Activated CD8-positive, alpha-beta T cell treated with anti-CD3 and anti-CD28 coated beads for 36 hours (primary cell): ENCODE results near the gene NPC1. TPM values are rescaled to one million over a fixed set of nuclear protein-coding genes. Genes with fewer than 3 reads are reported as not detected.
A peak's percentile ranks its signal among the peaks of the same experiment; 100 is the strongest.

Source experiments
- ATAC-seq: fragments of 200-7000 bp; cut with Tn5 transposase; one replicate; pipeline ENCODE4 v1.10.0; 2021; ENCODE audit warnings: mild to moderate bottlenecking, moderate library complexity
- CTCF ChIA-PET: fragments of 350-600 bp; sonication (Branson Sonifier 250); formaldehyde crosslinking; loops from one replicate; lab custom pipeline; 2021; ENCODE audit warnings: antibody characterized with exemption; lab: Charles Lee
- POLR2A ChIA-PET: fragments of 350-600 bp; sonication (Branson Sonifier 250); formaldehyde crosslinking; loops from one replicate; lab custom pipeline; 2021; ENCODE audit warnings: antibody characterized with exemption; lab: Charles Lee
- DNase-seq: peaks from one replicate; pipeline ENCODE4 v3.0.0-alpha.2; 2020
- H3K27ac Mint-ChIP-seq: one replicate; pipeline ENCODE4 v1.8.0; 2021; ENCODE audit warnings: mild to moderate bottlenecking, mixed read lengths
- H3K27me3 Mint-ChIP-seq: one replicate; pipeline ENCODE4 v1.8.0; 2021; ENCODE audit warnings: mixed read lengths
- H3K36me3 Mint-ChIP-seq: one replicate; pipeline ENCODE4 v1.8.0; 2021; ENCODE audit warnings: low read depth, mixed read lengths
- H3K4me1 Mint-ChIP-seq: one replicate; pipeline ENCODE4 v1.8.0; 2021; ENCODE audit warnings: low read depth, mixed read lengths
- H3K4me3 Mint-ChIP-seq: one replicate; pipeline ENCODE4 v1.8.0; 2021; ENCODE audit warnings: mild to moderate bottlenecking, moderate library complexity, mixed read lengths
- H3K9me3 Mint-ChIP-seq: one replicate; pipeline ENCODE4 v1.8.0; 2021; ENCODE audit warnings: mixed read lengths
- CTCF ChIP-seq: fragments of 200-600 bp; IDR thresholded peaks from one replicate; pipeline ENCODE4 v1.8.0; 2022; ENCODE audit warnings: antibody characterized with exemption, mild to moderate bottlenecking
- intact Hi-C: fragments of 100-400 bp; cut with micrococcal nuclease; formaldehyde crosslinking; loops from one replicate; pipeline ENCODE4 v1.10.0; 2022
- total RNA-seq, 2 experiments: library from RNA; stranded (reverse); gene quantifications; one replicate each; pipeline ENCODE4 v1.2.3, GENCODE V29; 2021

The NPC1 gene
- total RNA-seq, 2 experiments from 2014 or later = 21.5 to 22.9 TPM

- H3K9me3 Mint-ChIP-seq = no peaks in the 10 kb centered on the region
- no peak for TF ChIP-seq CTCF
- intact Hi-C loops = no loop called here
- DNase-seq = no peak
- H3K4me1 Mint-ChIP-seq = peaks cover 8% of the 10 kb centered on the region
- no peak overlapping the region for H3K4me3 Mint-ChIP-seq
- no peak for ATAC-seq
- peak overlapping the region; percentile 5 for H3K27ac Mint-ChIP-seq
- POLR2A ChIA-PET = no interaction called here
- peaks cover 49% of the 10 kb centered on the region for H3K36me3 Mint-ChIP-seq
- H3K27me3 Mint-ChIP-seq = no peaks in the 10 kb centered on the region
- CTCF ChIA-PET = no interaction called here
Observed at GRCh38 chr18:23532848-23533247, 53.5 kb downstream of the NPC1 start.

- no peak for TF ChIP-seq CTCF
- ChIA-PET POLR2A (interaction anchor here (0.7 kb wide), 1 partner anchor 61 kb away, joined by 3 read pairs; no protein-coding TSS in a partner anchor), CTCF (interaction anchor here (1.0 kb wide), 1 partner anchor 16 kb away, joined by 3 read pairs; no protein-coding TSS in a partner anchor)
- ATAC-seq = no peak
- intact Hi-C loops = no loop called here
- Mint-ChIP-seq H3K27me3 (no peaks in the 10 kb centered on the region), H3K36me3 (peaks cover 45% of the 10 kb centered on the region), H3K9me3 (no peaks in the 10 kb centered on the region), H3K4me1 (peaks cover 8% of the 10 kb centered on the region), H3K4me3 (no peak overlapping the region), H3K27ac (peak overlapping the region; percentile 35)
- DNase-seq = no peak
Observed at GRCh38 chr18:23531912-23532311, 54.4 kb downstream of the NPC1 start.

- ChIA-PET CTCF (interaction anchor here (0.8 to 2.0 kb wide), 2 partner anchors 14 to 31 kb away, joined by 3 to 7 read pairs; no protein-coding TSS in a partner anchor), POLR2A (interaction anchor here (1.0 kb wide), 1 partner anchor 14 kb away, joined by 4 read pairs; no protein-coding TSS in a partner anchor)
- Mint-ChIP-seq H3K36me3 (peaks cover 41% of the 10 kb centered on the region), H3K9me3 (no peaks in the 10 kb centered on the region), H3K4me1 (peaks cover 8% of the 10 kb centered on the region), H3K27me3 (no peaks in the 10 kb centered on the region), H3K4me3 (no peak overlapping the region), H3K27ac (peak overlapping the region; percentile 56)
- no peak for DNase-seq
- intact Hi-C loops = no loop called here
- TF ChIP-seq CTCF = no peak
- no peak for ATAC-seq
Observed at GRCh38 chr18:23530195-23530594, 56.1 kb downstream of the NPC1 start.

DNA sequence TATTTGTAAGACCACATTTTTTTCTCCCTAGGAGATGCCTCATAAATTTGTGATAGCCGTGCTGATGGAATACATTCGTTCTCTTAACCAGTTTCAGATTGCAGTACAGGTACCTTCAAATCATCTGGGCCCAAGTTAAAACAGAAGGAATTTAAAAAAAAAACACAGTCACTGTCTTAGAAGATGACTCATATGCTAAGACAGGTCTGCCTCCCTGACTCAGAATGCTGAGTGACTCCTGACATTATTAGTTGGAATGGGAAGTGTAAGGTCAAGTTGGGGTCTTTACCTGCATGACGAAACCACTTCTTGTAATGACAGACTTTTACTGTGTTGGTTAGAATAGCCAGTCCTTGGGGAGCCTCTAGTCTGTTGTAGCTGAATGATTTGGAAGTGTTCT lies 56.7 kb downstream of the NPC1 start:
- Mint-ChIP-seq H3K36me3 (peaks cover 38% of the 10 kb centered on the region), H3K27ac (peak overlapping the region; percentile 56), H3K4me1 (peaks cover 8% of the 10 kb centered on the region), H3K27me3 (no peaks in the 10 kb centered on the region), H3K9me3 (no peaks in the 10 kb centered on the region), H3K4me3 (no peak overlapping the region)
- TF ChIP-seq CTCF = no peak
- DNase-seq (no peak), ATAC-seq (peak; percentile 78)
- ChIA-PET CTCF (interaction anchor here (2.0 kb wide), 1 partner anchor 13 kb away, joined by 7 read pairs; no protein-coding TSS in a partner anchor), POLR2A (interaction anchor here (1.0 kb wide), 1 partner anchor 13 kb away, joined by 4 read pairs; no protein-coding TSS in a partner anchor)
- intact Hi-C loops = no loop called here

DNA sequence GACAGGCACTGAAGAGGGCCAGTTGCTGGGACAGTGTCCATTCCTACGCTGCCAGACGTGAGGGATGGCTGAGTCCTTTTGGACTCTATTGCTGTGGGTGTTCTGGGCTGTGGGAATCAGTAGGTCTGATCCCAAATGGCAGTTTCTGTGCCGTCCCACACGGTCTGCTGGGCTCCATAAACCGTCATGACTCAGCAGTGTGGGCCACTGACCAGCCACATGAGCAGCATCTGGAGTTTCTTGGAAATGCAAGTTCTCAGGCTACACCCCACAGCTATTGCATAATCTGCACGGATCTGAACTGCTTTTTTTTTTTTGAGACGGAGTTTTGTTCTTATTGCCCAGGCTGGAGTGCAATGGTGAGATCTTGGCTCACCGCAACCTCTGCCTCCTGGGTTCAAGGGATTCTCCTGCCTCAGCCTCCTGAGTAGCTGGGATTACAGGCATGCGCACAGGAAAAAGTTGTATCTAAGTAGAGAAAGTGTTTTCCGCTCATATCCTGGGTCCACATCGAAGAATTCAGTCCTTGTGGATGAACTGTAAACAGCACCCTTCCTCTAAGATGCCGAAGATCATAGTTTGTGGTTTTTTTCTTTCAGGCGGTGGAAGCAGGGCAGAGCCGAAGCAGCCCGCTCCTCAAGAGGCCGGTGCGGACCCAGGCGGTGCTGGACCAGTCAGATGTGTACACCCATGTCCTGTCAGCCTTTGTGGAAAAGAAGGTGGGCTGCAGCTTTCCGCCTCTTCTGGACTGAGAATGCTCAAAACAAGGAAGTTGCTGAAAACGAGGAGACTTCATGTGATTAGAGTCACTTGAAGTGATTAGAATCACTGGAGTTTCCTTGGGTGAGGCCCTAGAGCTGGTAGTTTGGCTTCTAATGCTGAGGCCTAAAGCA lies 57.5 kb downstream of the NPC1 start:
- Mint-ChIP-seq H3K27me3 (no peaks in the 10 kb centered on the region), H3K27ac (peak overlapping the region; percentile 56), H3K36me3 (peaks cover 41% of the 10 kb centered on the region), H3K4me1 (peaks cover 9% of the 10 kb centered on the region), H3K9me3 (no peaks in the 10 kb centered on the region), H3K4me3 (no peak overlapping the region)
- no peak for ATAC-seq
- intact Hi-C loops = no loop called here
- TF ChIP-seq CTCF = no peak
- no peak for DNase-seq
- ChIA-PET POLR2A (interaction anchor here (1.0 to 1.3 kb wide), 2 partner anchors 12 to 57 kb away, joined by 3 to 4 read pairs; no protein-coding TSS in a partner anchor), CTCF (interaction anchor here (1.0 to 2.0 kb wide), 2 partner anchors 12 to 13 kb away, joined by 7 to 8 read pairs; no protein-coding TSS in a partner anchor)
